Calu3 (cell line): ENCODE measurements around the gene SLCO2A1. TPM values are rescaled to one million over a fixed set of nuclear protein-coding genes. Genes with fewer than 3 reads are reported as not detected.

Source experiments
- BruUV-seq: library from RNA; stranded (reverse); fragments of 400-500 nt; replicated peaks from 2 replicates; lab custom pipeline; 2021; lab: Mats Ljungman, UMichigan
- CTCF ChIA-PET: fragments of 300-600 bp; sonication (Branson Sonifier 250); formaldehyde crosslinking; loops from one replicate; lab custom pipeline; 2022; ENCODE audit warnings: antibody characterized with exemption; lab: Charles Lee
- DNase-seq: peaks from one replicate; pipeline ENCODE4 v3.0.0; 2022
- H3K27ac Mint-ChIP-seq: one replicate; pipeline ENCODE4 v1.8.0; 2022; ENCODE audit warnings: mixed read lengths; ENCODE audit not compliant: unreplicated experiment
- H3K27me3 Mint-ChIP-seq: one replicate; pipeline ENCODE4 v1.8.0; 2022; ENCODE audit warnings: mixed read lengths; ENCODE audit not compliant: unreplicated experiment
- H3K36me3 Mint-ChIP-seq: one replicate; pipeline ENCODE4 v1.8.0; 2022; ENCODE audit warnings: mild to moderate bottlenecking, moderate library complexity, mixed read lengths; ENCODE audit not compliant: insufficient read depth, unreplicated experiment
- H3K4me1 Mint-ChIP-seq: one replicate; pipeline ENCODE4 v1.8.0; 2022; ENCODE audit warnings: mild to moderate bottlenecking, low read depth, mixed read lengths; ENCODE audit not compliant: unreplicated experiment
- H3K4me3 Mint-ChIP-seq: one replicate; pipeline ENCODE4 v1.8.0; 2022; ENCODE audit warnings: mild to moderate bottlenecking, low read depth, moderate library complexity, mixed read lengths; ENCODE audit not compliant: unreplicated experiment
- H3K9me3 Mint-ChIP-seq: one replicate; pipeline ENCODE4 v1.8.0; 2022; ENCODE audit warnings: low read depth, mixed read lengths; ENCODE audit not compliant: unreplicated experiment
- CTCF ChIP-seq: fragments of 200-600 bp; IDR thresholded peaks from one replicate; pipeline ENCODE4 v1.8.0; 2022; ENCODE audit warnings: antibody characterized with exemption; ENCODE audit not compliant: unreplicated experiment
- intact Hi-C: fragments of 100-400 bp; cut with micrococcal nuclease; formaldehyde crosslinking; loops from one replicate; pipeline ENCODE4 v1.10.0; 2022; ENCODE audit not compliant: unreplicated experiment
- total RNA-seq: library from RNA; stranded (reverse); gene quantifications from 2 replicates; pipeline ENCODE4 v1.2.3, GENCODE V29; 2022

The SLCO2A1 gene
- total RNA-seq, 1 experiment from 2014 or later = not detected

DNA sequence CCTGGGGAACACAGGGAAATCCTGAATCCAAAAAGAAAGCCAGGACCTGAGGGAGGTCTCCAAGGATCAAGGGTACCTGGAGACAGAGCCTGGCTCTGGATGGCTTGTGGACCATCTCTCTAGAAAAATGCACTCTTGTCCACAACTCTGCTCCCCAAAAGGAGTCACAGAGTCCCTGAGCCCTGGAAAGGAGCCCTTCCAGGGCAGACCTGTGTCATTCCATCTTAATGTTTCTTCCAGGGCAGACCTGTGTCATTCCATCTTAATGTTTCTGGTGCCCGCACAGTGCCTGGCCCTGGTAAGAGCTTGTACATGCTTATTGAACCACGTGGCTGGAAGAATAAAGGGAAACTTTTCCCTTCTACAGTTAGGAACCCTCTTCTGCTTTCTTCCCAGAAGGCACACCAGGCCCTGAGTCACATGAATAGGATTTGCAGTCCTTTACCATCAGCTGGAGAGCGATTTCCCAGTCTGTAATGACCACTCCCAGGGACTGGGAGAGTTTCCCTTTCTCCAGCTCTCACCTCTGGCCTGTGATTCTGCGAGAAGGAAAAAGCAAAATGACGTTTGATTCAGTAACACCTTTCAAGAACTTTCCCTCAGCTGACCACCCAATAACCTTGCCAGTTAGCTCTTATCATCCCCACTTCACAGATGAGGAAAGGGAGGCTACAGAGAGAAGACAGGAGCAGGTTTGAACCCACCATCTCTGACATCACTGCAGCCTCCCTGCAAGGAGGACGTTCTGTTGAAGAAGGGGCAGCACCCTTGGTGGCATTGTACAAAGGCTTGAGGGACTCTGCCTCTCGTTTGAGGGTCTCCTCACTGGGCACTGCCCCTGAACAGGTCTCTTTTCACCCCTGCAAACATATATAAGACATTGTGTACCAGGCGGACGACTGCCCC, 35.8 kb upstream of the SLCO2A1 start:
- Mint-ChIP-seq H3K4me1 (no peaks in the 10 kb centered on the region), H3K27ac (no peak overlapping the region), H3K27me3 (peaks cover 83% of the 10 kb centered on the region), H3K4me3 (no peak overlapping the region), H3K36me3 (no peaks in the 10 kb centered on the region), H3K9me3 (no peaks in the 10 kb centered on the region)
- intact Hi-C loops = no loop called here
- CTCF ChIA-PET = interaction anchor here (1.4 kb wide), 1 partner anchor 9 kb away, joined by 4 read pairs; no protein-coding TSS in a partner anchor
- TF ChIP-seq CTCF = no peak
- no peak for DNase-seq
- BruUV-seq = no TSS peak

DNA sequence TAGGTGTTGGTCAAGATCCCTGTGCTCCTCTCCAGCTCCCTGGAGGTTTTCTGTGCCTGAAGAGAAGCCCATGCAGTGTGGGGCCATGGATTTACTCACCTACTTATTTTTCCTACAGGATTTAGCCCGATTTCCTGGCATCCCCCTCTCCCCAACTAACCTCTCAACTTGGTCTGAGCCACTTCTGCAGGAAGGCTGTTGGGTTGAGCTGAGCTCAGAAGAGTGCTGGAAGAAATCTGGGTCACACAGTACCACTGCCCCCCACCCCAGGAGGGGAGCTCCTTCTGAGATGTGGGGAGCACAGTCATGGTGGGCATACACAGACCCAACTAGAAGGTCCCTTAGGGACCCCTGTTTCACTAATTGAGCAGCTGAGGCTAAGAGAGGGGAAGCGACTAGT, 34.4 kb upstream of the SLCO2A1 start:
- no peaks in the 10 kb centered on the region for H3K4me1 Mint-ChIP-seq
- no TSS peak for BruUV-seq
- no peaks in the 10 kb centered on the region for H3K36me3 Mint-ChIP-seq
- TF ChIP-seq CTCF = no peak
- no peak overlapping the region for H3K27ac Mint-ChIP-seq
- DNase-seq = no peak
- no peak overlapping the region for H3K4me3 Mint-ChIP-seq
- peaks cover 96% of the 10 kb centered on the region for H3K27me3 Mint-ChIP-seq
- H3K9me3 Mint-ChIP-seq = no peaks in the 10 kb centered on the region
- CTCF ChIA-PET = interaction anchor here (0.7 to 1.7 kb wide), 2 partner anchors 12 to 386 kb away, joined by 4 to 5 read pairs; no protein-coding TSS in a partner anchor
- intact Hi-C loops = no loop called here

DNA sequence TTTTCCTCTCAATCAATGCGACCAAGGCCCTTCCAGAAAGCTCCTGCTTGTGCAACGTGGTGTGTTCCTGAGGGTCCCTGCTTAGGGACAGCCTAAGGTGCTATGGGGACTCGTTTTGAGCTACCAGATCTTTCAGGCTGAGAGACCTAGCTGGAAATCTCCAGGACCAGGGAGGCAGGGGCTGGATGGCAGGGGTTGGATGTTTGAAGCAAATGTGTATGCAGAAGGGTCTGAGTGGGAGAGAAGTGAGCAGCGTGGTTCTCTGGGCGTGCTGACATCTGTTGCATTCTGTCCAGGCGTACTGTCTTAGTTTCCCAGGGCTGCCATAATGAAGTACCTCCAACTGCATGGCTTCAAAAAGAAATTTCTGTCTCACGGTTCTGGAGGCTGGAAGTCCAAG, 31.7 kb upstream of the SLCO2A1 start:
- Mint-ChIP-seq H3K27ac (no peak overlapping the region), H3K9me3 (no peaks in the 10 kb centered on the region), H3K27me3 (peaks cover 98% of the 10 kb centered on the region), H3K4me3 (no peak overlapping the region), H3K36me3 (no peaks in the 10 kb centered on the region), H3K4me1 (peaks cover 7% of the 10 kb centered on the region)
- CTCF ChIA-PET = no interaction called here
- no peak for DNase-seq
- no peak for TF ChIP-seq CTCF
- intact Hi-C loops = no loop called here
- no TSS peak for BruUV-seq

DNA sequence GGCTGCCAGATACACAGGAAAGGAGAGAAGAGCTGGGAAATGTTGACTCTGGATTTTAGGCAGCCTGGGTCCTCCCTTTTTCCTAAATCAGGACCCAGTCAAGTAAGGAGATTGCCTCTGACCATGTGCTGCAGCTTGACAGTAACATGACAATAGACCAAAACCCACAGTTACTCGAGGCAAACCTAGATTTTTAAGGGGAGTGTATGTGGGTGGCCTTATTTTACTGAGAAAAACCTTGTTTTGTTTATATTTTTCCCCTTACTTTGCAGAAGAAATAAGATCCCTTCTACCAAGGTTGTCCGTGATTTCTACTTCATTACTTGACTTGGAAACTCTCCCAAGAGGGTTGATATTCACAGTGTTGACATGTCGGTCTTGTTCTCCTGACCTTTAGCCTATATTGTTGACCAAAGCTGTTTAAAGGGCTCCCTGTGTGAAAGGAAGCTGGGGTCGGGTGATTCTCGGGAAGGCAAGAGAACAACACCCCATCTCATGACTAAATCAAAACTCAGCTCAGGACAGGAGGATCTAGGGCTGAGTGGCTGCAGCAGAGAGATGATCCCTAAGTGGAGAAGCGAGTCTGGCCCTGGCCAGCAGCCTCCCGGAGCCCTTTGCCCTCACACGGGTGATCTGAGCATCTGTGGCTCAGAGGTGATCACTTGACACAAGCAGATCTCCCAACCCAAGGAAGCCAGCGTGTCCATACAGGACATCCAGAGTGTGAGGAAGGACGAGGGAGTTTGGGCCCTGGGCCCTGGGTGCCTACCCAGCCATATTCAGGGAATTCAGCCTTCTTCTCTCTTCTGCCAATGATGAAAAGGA, 31.0 kb upstream of the SLCO2A1 start:
- Mint-ChIP-seq H3K36me3 (no peaks in the 10 kb centered on the region), H3K27ac (no peak overlapping the region), H3K27me3 (peaks cover 96% of the 10 kb centered on the region), H3K9me3 (no peaks in the 10 kb centered on the region), H3K4me1 (peaks cover 9% of the 10 kb centered on the region), H3K4me3 (no peak overlapping the region)
- DNase-seq = no peak
- TF ChIP-seq CTCF = no peak
- intact Hi-C loops = no loop called here
- no TSS peak for BruUV-seq
- CTCF ChIA-PET = interaction anchor here (1.2 kb wide), 1 partner anchor 11 kb away, joined by 3 read pairs; no protein-coding TSS in a partner anchor
